GM23338 (cell line): ENCODE data around the gene PSMB10. TPM values are rescaled to one million over a fixed set of nuclear protein-coding genes. Genes with fewer than 3 reads are reported as not detected.

Experiments
- ATAC-seq: fragments of 200-7000 bp; cut with Tn5 transposase; 3 replicates; pipeline ENCODE4 v1.9.1; 2020
- DNase-seq: peaks from one replicate; pipeline ENCODE4 v3.0.0-alpha.2; 2015; ENCODE audit warnings: low spot score
- H2AFZ ChIP-seq: fragments of 200-600 bp; sonication (generic); 2 replicates; pipeline ENCODE4 v1.8.0; 2016; ENCODE audit warnings: antibody characterized with exemption, mild to moderate bottlenecking, moderate library complexity
- H3F3A ChIP-seq: fragments of 200-600 bp; sonication (generic); replicated peaks from 2 replicates; pipeline ENCODE4 v1.8.0; 2017; ENCODE audit warnings: antibody characterized with exemption, mixed run types, low read depth
- H3K27ac ChIP-seq: fragments of 200-600 bp; sonication (generic); 2 replicates; pipeline ENCODE4 v1.6.1; 2016; ENCODE audit warnings: low read depth
- H3K27me3 ChIP-seq: fragments of 200-600 bp; sonication (generic); 2 replicates; pipeline ENCODE4 v1.8.0; 2016; ENCODE audit warnings: mild to moderate bottlenecking, mixed run types, moderate library complexity; ENCODE audit not compliant: insufficient read depth
- H3K36me3 ChIP-seq: fragments of 200-600 bp; sonication (generic); 2 replicates; pipeline ENCODE4 v1.8.0; 2016; ENCODE audit warnings: mild to moderate bottlenecking; ENCODE audit not compliant: insufficient read depth
- H3K4me1 ChIP-seq: fragments of 200-600 bp; sonication (generic); 2 replicates; pipeline ENCODE4 v1.8.0; 2016; ENCODE audit warnings: mild to moderate bottlenecking, moderate library complexity; ENCODE audit not compliant: insufficient read depth
- H3K4me2 ChIP-seq: fragments of 200-600 bp; sonication (generic); 2 replicates; pipeline ENCODE4 v1.7.1; 2017; ENCODE audit warnings: mixed run types
- H3K4me3 ChIP-seq: fragments of 200-600 bp; sonication (generic); 2 replicates; pipeline ENCODE4 v1.6.1; 2016; ENCODE audit warnings: mixed run types
- H3K79me2 ChIP-seq: fragments of 200-600 bp; sonication (generic); replicated peaks from 2 replicates; pipeline ENCODE4 v1.8.0; 2017; ENCODE audit warnings: mild to moderate bottlenecking; ENCODE audit not compliant: insufficient read depth
- H3K9me2 ChIP-seq: fragments of 200-600 bp; sonication (generic); 2 replicates; pipeline ENCODE4 v1.8.0; 2017; ENCODE audit not compliant: insufficient read depth
- H4K20me1 ChIP-seq: fragments of 200-600 bp; sonication (generic); replicated peaks from 2 replicates; pipeline ENCODE4 v1.8.0; 2017; ENCODE audit warnings: mild to moderate bottlenecking; ENCODE audit not compliant: insufficient read depth
- H3K27ac Mint-ChIP-seq: 2 replicates; pipeline ENCODE4 v1.8.0; 2020; ENCODE audit warnings: inconsistent platforms, mild to moderate bottlenecking, moderate library complexity, mixed read lengths
- H3K27me3 Mint-ChIP-seq: 3 replicates; pipeline ENCODE4 v1.8.0; 2022; ENCODE audit warnings: low read depth, mild to moderate bottlenecking, moderate library complexity, mixed read lengths, inconsistent platforms; ENCODE audit not compliant: insufficient read depth, poor library complexity
- H3K36me3 Mint-ChIP-seq: 3 replicates; pipeline ENCODE4 v1.8.0; 2021; ENCODE audit warnings: low read depth, mild to moderate bottlenecking, inconsistent platforms, moderate library complexity, mixed read lengths
- H3K4me1 Mint-ChIP-seq: 3 replicates; pipeline ENCODE4 v1.8.0; 2020; ENCODE audit warnings: mild to moderate bottlenecking, inconsistent platforms, mixed read lengths
- H3K4me3 Mint-ChIP-seq: 3 replicates; pipeline ENCODE4 v1.8.0; 2021; ENCODE audit warnings: moderate library complexity, mild to moderate bottlenecking, inconsistent platforms, mixed read lengths
- H3K9me3 Mint-ChIP-seq: 3 replicates; pipeline ENCODE4 v1.8.0; 2020; ENCODE audit warnings: moderate library complexity, mild to moderate bottlenecking, inconsistent platforms, mixed read lengths
- CREB1 ChIP-seq: fragments of 250-450 bp; sonication (Bioruptor Pico); IDR thresholded peaks from 2 replicates; pipeline ENCODE4 v1.5.0; 2020; ENCODE audit warnings: low read depth, mild to moderate bottlenecking, moderate library complexity
- NANOG ChIP-seq: IDR thresholded peaks from 2 replicates; pipeline ENCODE4 v1.6.1; 2016; ENCODE audit warnings: antibody characterized with exemption, borderline replicate concordance
- POLR2AphosphoS5 ChIP-seq: IDR thresholded peaks from 2 replicates; pipeline ENCODE4 v1.6.1; 2016; ENCODE audit warnings: antibody characterized with exemption, low read depth
- STAT1 ChIP-seq: IDR thresholded peaks from one replicate; pipeline ENCODE4 v1.6.1; 2016; ENCODE audit warnings: antibody characterized with exemption; ENCODE audit not compliant: unreplicated experiment
- ZNF114 ChIP-seq: fragments of 250-450 bp; sonication (Bioruptor Pico); IDR thresholded peaks from 2 replicates; pipeline ENCODE4 v1.5.0; 2020; ENCODE audit warnings: mild to moderate bottlenecking, moderate library complexity
- polyA plus RNA-seq: library from polyadenylated mRNA; unstranded; fragments of >200 nt; fragmentation: Nextera tagmentation; extraction: Ambion mirVana; gene quantifications from 2 replicates; pipeline ENCODE4 v1.2.1, GENCODE V29; 2016
- total RNA-seq: library from RNA; depleted of rRNA; stranded (reverse); fragments of >200 nt; shearing (Covaris generic); gene quantifications from 2 replicates; pipeline ENCODE4 v1.2.3, GENCODE V29; 2014
- TF ChIP-seq, protein P1 (sequence below): IDR thresholded peaks from one replicate; pipeline ENCODE4 v1.6.1; 2018; ENCODE audit warnings: antibody characterized with exemption; ENCODE audit not compliant: unreplicated experiment

Gene PSMB10
- total and polyA plus RNA-seq, 2 experiments from 2014 or later, result 27.5 to 114 TPM

- peaks cover 44% of the 10 kb centered on the region for H3K4me1 Mint-ChIP-seq
- Histone ChIP-seq H2AFZ (no peak overlapping the region; the same call in 1 of the 2 replicates), H3K79me2 (peaks cover 42% of the 10 kb centered on the region), H3K4me1 (peaks cover 38% of the 10 kb centered on the region), H3K4me2 (peak overlapping the region; percentile 99), H3K27me3 (no peaks in the 10 kb centered on the region), H4K20me1 (peaks cover 22% of the 10 kb centered on the region), H3K36me3 (no peaks in the 10 kb centered on the region; the same call in 1 of the 2 replicates), H3K9me2 (no peaks in the 10 kb centered on the region), H3K27ac (no peak overlapping the region), H3F3A (0 out of 2 replicates have a peak, but pooled peaks cover 22% of the 10 kb centered on the region), H3K4me3 (peak overlapping the region; percentile 91)
- H3K27me3 Mint-ChIP-seq, result peaks cover 19% of the 10 kb centered on the region
- DNase-seq, result no peak
- TF ChIP-seq CREB1 (CRISPR knock-in tag), result no peak
- peaks cover 8% of the 10 kb centered on the region for H3K36me3 Mint-ChIP-seq
- peak; percentile 2 for ATAC-seq
- peak overlapping the region; percentile 89 for H3K4me3 Mint-ChIP-seq
- H3K27ac Mint-ChIP-seq, result peak overlapping the region; percentile 57; the same call in 1 of the 2 replicates
- H3K9me3 Mint-ChIP-seq, result no peaks in the 10 kb centered on the region; the same call in 2 of the 3 replicates
Observed at GRCh38 chr16:67967183-67967957, 30.7 kb upstream of the PSMB10 start.

DNA sequence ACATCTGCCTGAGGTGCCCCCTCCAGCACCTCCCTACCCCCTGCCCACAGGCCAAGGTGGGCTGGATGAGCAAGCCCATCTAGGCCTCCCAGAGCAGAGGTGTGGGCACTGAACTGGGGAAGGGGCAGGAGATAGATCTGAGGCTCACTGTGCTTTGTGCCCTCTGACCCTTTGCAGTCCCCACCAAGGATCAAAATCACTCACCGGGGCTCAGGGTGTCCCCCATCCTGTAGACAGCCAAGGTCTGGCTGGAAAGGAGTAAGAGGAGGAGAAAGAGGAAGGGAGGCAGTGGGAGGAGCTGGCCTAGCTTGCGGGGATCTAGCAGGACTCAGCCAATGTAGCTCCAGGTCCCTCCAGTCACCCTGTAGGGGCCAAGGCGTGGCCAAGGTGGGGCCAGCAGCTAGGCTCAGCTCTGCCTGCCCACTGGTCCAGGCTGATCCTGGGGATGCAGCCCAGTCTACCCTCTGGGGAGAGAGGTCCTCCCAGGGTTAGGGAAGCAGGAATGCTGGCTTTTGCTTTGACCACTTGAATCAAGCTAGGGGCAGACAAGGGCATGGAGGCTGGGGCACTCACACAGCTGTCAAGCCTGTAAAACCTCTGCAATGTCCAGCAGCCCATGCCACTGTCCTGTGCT is 30.0 kb upstream of the PSMB10 start:
- Histone ChIP-seq H3K4me2 (peak overlapping the region; percentile 99), H4K20me1 (peaks cover 25% of the 10 kb centered on the region), H3K27ac (peak overlapping the region; percentile 45; the same call in 1 of the 2 replicates), H3K36me3 (no peaks in the 10 kb centered on the region; the same call in 1 of the 2 replicates), H2AFZ (no peak overlapping the region), H3F3A (0 out of 2 replicates have a peak, but pooled peaks cover 22% of the 10 kb centered on the region), H3K9me2 (no peaks in the 10 kb centered on the region), H3K4me3 (peak overlapping the region; percentile 91), H3K27me3 (no peaks in the 10 kb centered on the region), H3K4me1 (peaks cover 38% of the 10 kb centered on the region), H3K79me2 (peaks cover 42% of the 10 kb centered on the region)
- Mint-ChIP-seq H3K27me3 (peaks cover 18% of the 10 kb centered on the region), H3K4me1 (peaks cover 44% of the 10 kb centered on the region), H3K36me3 (peaks cover 12% of the 10 kb centered on the region), H3K4me3 (peak overlapping the region; percentile 89), H3K27ac (peak overlapping the region; percentile 53; the same call in 1 of the 2 replicates), H3K9me3 (no peaks in the 10 kb centered on the region; the same call in 2 of the 3 replicates)
- peak; percentile 20 for ATAC-seq
- peak; percentile 52 for DNase-seq
- TF ChIP-seq POLR2AphosphoS5, result peak; percentile 43; the same call in 1 of the 2 replicates
- no peak for TF ChIP-seq NANOG

- DNase-seq, result no peak
- Mint-ChIP-seq H3K36me3 (peaks cover 18% of the 10 kb centered on the region), H3K9me3 (no peaks in the 10 kb centered on the region; the same call in 2 of the 3 replicates), H3K27me3 (peaks cover 16% of the 10 kb centered on the region), H3K4me1 (peaks cover 44% of the 10 kb centered on the region), H3K4me3 (peak overlapping the region; percentile 89), H3K27ac (peak overlapping the region; percentile 87; the same call in 1 of the 2 replicates)
- Histone ChIP-seq H3K27me3 (no peaks in the 10 kb centered on the region), H2AFZ (no peak overlapping the region), H3K36me3 (no peaks in the 10 kb centered on the region; the same call in none of the 2 replicates), H3K4me3 (peak overlapping the region; percentile 91), H3K27ac (peak overlapping the region; percentile 45; the same call in 1 of the 2 replicates), H3K4me1 (peaks cover 38% of the 10 kb centered on the region), H4K20me1 (peaks cover 25% of the 10 kb centered on the region), H3K4me2 (peak overlapping the region; percentile 99), H3F3A (0 out of 2 replicates have a peak, but pooled peaks cover 22% of the 10 kb centered on the region), H3K9me2 (no peaks in the 10 kb centered on the region), H3K79me2 (peaks cover 42% of the 10 kb centered on the region)
- ATAC-seq, result no peak
- TF ChIP-seq, protein P1, sequence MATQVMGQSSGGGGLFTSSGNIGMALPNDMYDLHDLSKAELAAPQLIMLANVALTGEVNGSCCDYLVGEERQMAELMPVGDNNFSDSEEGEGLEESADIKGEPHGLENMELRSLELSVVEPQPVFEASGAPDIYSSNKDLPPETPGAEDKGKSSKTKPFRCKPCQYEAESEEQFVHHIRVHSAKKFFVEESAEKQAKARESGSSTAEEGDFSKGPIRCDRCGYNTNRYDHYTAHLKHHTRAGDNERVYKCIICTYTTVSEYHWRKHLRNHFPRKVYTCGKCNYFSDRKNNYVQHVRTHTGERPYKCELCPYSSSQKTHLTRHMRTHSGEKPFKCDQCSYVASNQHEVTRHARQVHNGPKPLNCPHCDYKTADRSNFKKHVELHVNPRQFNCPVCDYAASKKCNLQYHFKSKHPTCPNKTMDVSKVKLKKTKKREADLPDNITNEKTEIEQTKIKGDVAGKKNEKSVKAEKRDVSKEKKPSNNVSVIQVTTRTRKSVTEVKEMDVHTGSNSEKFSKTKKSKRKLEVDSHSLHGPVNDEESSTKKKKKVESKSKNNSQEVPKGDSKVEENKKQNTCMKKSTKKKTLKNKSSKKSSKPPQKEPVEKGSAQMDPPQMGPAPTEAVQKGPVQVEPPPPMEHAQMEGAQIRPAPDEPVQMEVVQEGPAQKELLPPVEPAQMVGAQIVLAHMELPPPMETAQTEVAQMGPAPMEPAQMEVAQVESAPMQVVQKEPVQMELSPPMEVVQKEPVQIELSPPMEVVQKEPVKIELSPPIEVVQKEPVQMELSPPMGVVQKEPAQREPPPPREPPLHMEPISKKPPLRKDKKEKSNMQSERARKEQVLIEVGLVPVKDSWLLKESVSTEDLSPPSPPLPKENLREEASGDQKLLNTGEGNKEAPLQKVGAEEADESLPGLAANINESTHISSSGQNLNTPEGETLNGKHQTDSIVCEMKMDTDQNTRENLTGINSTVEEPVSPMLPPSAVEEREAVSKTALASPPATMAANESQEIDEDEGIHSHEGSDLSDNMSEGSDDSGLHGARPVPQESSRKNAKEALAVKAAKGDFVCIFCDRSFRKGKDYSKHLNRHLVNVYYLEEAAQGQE, result no peak
- TF ChIP-seq ZNF114 (CRISPR knock-in tag) (no peak), STAT1 (no peak), POLR2AphosphoS5 (no peak)
Observed at GRCh38 chr16:67965668-67966548, 29.3 kb upstream of the PSMB10 start.
